Tibial artery (tissue), 4 donors: ENCODE results near the gene TEDC2.

ENCODE experiments used
- DNase-seq, 2 donors: peaks; one replicate each; pipeline ENCODE4 v3.0.0-alpha.2; 2019
- H3K27ac ChIP-seq, 2 donors: fragments of 200-600 bp; sonication (generic) in 1 of 2; 1 replicate in 1 of 2; 2 replicates in 1 of 2; pipeline ENCODE4 v1.5.1; 2018 to 2019; ENCODE audit warnings: mild to moderate bottlenecking in 1 of 2
- H3K27me3 ChIP-seq, 2 donors: fragments of 200-600 bp; sonication (generic) in 1 of 2; one replicate each; pipeline versions ENCODE4 v1.5.1 to v1.6.0; 2016 to 2019
- H3K36me3 ChIP-seq, 3 donors: fragments of 200-600 bp; sonication (generic) in 2 of 3; one replicate each; pipeline ENCODE4 v1.5.1; 2016 to 2019; ENCODE audit warnings: mild to moderate bottlenecking in 2 of 3
- H3K4me1 ChIP-seq, 4 donors: fragments of 200-600 bp; sonication (generic) in 2 of 4; 1 replicate in 3 of 4; 2 replicates in 1 of 4; pipeline ENCODE4 v1.5.1; 2016 to 2019
- H3K4me3 ChIP-seq, 2 donors: fragments of 200-600 bp; sonication (generic) in 1 of 2; 1 replicate in 1 of 2; 2 replicates in 1 of 2; pipeline ENCODE4 v1.5.1; 2018 to 2019; ENCODE audit warnings: mild to moderate bottlenecking in 2 of 2
- H3K9me3 ChIP-seq, 3 donors: fragments of 200-600 bp; sonication (generic) in 1 of 3; one replicate each; pipeline ENCODE4 v1.5.1; 2016 to 2019
- CTCF ChIP-seq, 2 experiments: fragments of 200-600 bp in 1 of 2; fragments of 450-650 bp in 1 of 2; IDR thresholded peaks; one replicate each; pipeline ENCODE4 v1.5.1; 2017 to 2019; ENCODE audit warnings: antibody characterized with exemption in 2 of 2, mild to moderate bottlenecking in 1 of 2, moderate library complexity in 1 of 2
- intact Hi-C: fragments of 100-400 bp; cut with DNase I; formaldehyde crosslinking; loops from one replicate; pipeline ENCODE4 v1.15.0; 2023; ENCODE audit warnings: low total_unique reads

Gene TEDC2

GRCh38 chr16:2489581-2489980, 29.7 kb downstream of the TEDC2 start:
- H3K27ac ChIP-seq: no peak overlapping the region
- peaks cover 0 to 28% (median 0%) of the 10 kb centered on the region in 4 donors for H3K4me1 ChIP-seq
- H3K4me3 ChIP-seq: no peak overlapping the region
- TF ChIP-seq CTCF (IDR thresholded peaks at IDR 0.05): no peak
- DNase-seq: no peak
- no peaks in the 10 kb centered on the region for H3K27me3 ChIP-seq
- H3K9me3 ChIP-seq: no peaks in the 10 kb centered on the region
- intact Hi-C loops: no loop called here
- H3K36me3 ChIP-seq: no peaks in the 10 kb centered on the region

- intact Hi-C loops: no loop called here
- Histone ChIP-seq H3K27ac (no peak overlapping the region), H3K36me3 (no peaks in the 10 kb centered on the region), H3K9me3 (no peaks in the 10 kb centered on the region), H3K4me1 (peaks cover 0 to 22% (median 0%) of the 10 kb centered on the region in 4 donors), H3K4me3 (no peak overlapping the region), H3K27me3 (no peaks in the 10 kb centered on the region)
- no peak for DNase-seq
- TF ChIP-seq CTCF (IDR thresholded peaks at IDR 0.05): no peak
Measured at GRCh38 chr16:2490190-2491105, 30.5 kb downstream of the TEDC2 start.

- no peaks in the 10 kb centered on the region for H3K9me3 ChIP-seq
- intact Hi-C loops: no loop called here
- no peaks in the 10 kb centered on the region for H3K27me3 ChIP-seq
- no peak overlapping the region for H3K4me3 ChIP-seq
- no peak for TF ChIP-seq CTCF (IDR thresholded peaks at IDR 0.05)
- H3K36me3 ChIP-seq: peaks cover 0 to 13% (median 4%) of the 10 kb centered on the region in 3 donors
- no peak for DNase-seq
- H3K4me1 ChIP-seq: peaks cover 0 to 20% (median 3%) of the 10 kb centered on the region in 4 donors
- H3K27ac ChIP-seq: no peak overlapping the region
Measured at GRCh38 chr16:2492292-2492691, 32.4 kb downstream of the TEDC2 start.

- DNase-seq: no peak
- Histone ChIP-seq H3K36me3 (peaks cover 0 to 20% (median 4%) of the 10 kb centered on the region in 3 donors), H3K27me3 (no peaks in the 10 kb centered on the region), H3K27ac (no peak overlapping the region), H3K9me3 (no peaks in the 10 kb centered on the region), H3K4me1 (peaks cover 0 to 25% (median 11%) of the 10 kb centered on the region in 4 donors), H3K4me3 (no peak overlapping the region)
- TF ChIP-seq CTCF (IDR thresholded peaks at IDR 0.05): no peak
- intact Hi-C loops: no loop called here
Measured at GRCh38 chr16:2493605-2494004, 33.7 kb downstream of the TEDC2 start.

- Histone ChIP-seq H3K9me3 (no peaks in the 10 kb centered on the region), H3K4me1 (peaks cover 0 to 35% (median 11%) of the 10 kb centered on the region in 4 donors), H3K27ac (no peak overlapping the region), H3K36me3 (peaks cover 0 to 22% (median 4%) of the 10 kb centered on the region in 3 donors), H3K27me3 (no peaks in the 10 kb centered on the region), H3K4me3 (no peak overlapping the region)
- intact Hi-C loops: no loop called here
- DNase-seq: no peak
- TF ChIP-seq CTCF (IDR thresholded peaks at IDR 0.05): no peak
Measured at GRCh38 chr16:2494616-2495015, 34.7 kb downstream of the TEDC2 start.
